GM19238 (cell line): ENCODE data around the gene LHFPL3.
"Not testable (repeated sequence)": the region's sequence is repeated elsewhere in the genome, so short reads cannot be mapped to it uniquely, and the experiment has no call there.

ENCODE experiments used
- DNase-seq: peaks from one replicate; pipeline ENCODE4 v3.0.0; 2011; ENCODE audit warnings: low spot score; ENCODE audit not compliant: insufficient read length

LHFPL3 gene

DNA sequence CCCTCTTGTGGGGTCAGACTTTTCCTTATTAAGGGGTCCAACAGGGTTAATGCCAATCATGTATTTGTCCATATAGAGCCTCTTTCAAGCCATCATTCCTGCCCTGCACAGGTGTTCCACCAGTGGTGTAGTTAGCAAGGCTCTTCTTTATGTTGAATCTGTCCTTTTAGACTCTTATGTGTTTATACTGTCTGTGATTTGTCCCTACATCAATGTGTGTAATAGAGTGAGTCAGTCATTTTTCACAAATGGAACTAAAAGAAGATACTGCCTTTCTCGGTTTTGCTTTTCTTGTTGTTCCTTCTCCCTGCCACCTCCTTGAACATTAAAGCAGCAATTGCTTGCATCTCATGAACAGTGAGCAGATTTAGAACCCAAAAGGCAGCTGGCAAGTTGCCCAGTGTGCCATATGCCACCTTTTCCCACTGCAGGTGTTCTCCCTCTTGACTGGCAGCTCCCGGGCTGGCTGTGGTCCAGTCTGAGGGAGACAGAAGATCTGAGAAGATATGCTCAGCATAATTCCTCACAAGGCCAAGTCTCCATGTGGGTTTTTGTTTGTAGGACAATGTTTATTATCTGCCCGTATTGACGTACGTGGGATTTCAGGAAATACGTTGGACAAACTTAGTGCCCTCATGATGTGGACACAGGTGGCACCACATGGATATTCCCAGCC, 154.1 kb downstream of the LHFPL3 start:
- no peak for DNase-seq

DNA sequence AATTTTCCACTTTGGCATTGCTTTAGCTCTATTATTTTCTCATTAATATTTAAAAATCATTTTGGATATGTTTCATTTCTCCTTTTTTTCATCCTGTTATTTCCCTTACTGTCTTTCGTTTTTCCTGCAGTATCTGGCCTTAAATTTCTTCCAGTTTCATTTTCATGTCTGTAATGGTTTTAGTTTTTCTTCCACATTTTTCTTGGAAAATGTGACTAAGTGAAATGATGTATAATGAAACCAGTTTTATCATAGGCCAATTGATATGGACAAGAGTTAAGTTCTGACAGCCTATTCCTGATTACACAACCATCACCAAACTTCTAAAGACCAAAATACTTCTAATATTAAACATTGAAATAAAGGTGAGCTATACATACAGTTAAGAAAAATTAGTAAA, 158.5 kb downstream of the LHFPL3 start:
- no peak for DNase-seq

DNA sequence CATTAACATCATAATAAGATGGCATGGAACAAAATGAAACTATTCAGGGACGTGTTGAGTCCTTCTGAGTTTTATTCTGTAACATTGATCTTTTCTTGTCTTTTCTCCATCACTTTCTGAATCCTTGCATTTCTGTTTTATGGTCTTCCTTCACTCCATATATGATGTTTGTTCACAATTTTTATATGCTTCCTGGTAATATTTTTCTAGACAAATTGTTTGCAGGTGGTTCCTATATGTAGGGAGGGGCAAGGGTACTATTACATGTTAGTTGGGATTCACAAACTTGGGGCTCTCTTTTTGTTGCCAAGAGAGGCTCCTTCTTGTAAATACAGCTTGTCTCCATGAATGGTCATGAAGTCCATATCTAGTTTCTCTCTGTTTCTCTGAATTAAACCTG, 159.2 kb downstream of the LHFPL3 start:
- no peak for DNase-seq

DNA sequence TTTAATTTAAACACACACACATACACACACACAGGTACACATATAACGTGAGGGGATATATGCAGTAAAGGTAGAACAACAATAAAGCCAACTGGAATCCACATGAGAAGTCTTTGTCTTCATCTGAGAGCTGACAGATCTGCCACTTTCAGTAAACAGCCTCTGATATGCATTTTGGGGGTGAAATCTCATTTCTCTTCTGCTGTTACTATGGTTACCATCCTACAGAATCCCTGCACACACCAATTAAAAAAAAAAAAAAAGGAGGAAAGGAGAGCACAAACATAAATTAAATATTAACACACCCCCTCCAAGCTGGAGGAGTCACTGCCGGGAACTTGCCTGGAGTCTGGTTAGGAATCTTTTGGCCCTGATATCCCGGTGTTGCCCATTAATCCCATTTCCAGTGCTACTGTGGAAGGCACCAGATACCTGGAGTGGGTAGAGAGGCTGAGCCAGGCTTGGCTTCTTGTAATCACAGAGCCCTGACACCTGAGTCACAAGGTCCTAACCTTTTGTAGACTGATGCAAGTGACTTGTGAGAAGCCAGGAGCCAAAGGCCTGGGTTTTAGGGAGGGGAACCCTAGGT, 169.1 kb downstream of the LHFPL3 start:
- DNase-seq = no peak

DNA sequence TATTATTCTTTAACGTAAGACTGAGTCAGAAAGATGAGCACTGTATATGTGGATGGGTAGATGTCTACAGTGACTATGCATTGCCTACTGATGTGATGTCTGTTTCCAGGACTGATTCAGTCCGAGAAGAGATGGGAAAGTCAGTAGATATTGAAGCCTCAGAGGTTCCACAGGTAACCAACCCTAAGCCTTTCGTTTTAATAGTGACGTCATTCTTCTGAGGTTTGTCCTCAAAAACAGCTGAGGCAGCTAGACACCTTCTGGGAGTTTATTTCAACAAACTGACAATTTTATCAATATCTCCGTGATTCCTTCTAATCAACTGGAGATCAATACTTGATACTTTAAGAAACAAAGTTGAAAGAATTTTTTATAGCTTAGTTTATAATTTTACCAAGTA, 171.6 kb downstream of the LHFPL3 start:
- DNase-seq = no peak

DNA sequence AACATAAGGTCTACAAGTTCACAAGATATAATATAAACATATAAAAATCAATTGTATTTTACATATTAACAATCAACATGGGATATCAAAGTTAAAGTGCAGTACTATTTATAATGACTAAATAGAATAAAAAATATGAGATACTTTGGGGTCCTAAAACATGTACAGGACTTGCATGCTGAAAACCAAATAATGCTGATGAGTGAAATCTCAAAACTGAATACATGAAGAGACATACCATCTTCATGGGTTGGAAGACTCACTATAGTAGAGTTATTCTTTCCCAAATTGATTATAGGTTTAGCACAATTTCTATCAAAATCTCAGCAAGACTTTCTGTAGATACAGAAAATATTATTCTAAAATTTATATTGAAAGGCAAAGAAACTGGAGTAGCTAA, 181.5 kb downstream of the LHFPL3 start:
- no peak for DNase-seq

DNA sequence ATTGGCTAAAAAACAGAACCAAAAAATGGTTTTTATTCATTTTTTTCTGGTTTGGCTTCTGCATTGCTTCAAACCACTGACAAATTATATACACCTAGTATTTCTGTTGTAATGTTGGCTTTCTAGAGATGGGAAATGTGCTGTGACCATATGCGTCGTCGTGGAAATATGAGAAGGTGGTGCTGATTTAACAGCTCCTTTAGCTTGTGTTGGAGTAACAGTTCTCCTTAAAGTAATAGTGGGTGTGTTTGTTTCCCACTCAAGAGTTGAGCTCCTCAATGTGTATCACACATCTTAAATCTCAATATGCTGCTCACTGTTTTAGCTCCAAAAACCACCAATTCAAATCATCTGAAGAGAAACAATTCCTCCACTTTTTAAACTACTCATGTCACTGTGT, 196.4 kb downstream of the LHFPL3 start:
- DNase-seq = no peak

DNA sequence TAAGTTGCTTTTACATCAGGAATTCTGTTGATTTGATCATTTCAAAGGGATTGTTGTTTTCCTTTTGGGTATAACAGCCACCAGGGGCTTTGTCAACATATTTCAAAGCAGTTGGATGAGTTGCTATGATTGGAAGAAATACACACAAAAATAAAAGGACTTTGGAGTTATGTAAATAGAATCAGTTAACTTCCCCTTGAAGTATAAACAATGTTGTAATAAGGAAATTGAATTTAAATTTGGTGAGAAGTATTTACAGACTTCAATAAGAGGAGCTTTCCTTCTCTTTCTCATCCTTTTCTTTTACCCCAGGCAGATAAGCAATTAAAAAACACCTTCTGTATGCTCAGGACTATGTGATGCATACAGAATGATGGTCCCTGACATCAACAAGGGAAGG, 199.7 kb downstream of the LHFPL3 start:
- no peak for DNase-seq

DNA sequence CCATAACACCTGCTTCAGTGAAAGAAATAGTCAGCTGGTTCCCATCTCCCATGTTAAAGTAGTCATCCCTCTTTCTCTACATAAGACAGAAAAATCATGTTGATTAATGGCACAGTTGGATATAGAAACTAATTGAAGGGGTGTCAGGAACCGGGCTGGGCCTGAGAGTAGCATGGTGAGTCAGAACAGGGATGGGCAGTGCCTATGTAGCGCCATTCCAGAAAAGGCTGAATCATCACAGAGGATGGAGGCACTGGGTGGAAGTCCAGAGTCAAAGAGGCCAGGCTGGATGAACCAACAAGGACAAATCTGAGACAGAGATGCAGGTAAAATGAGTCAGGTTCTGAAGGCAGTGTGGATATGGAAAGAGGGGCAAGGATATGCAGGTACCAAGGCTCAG, 201.2 kb downstream of the LHFPL3 start:
- DNase-seq = no peak

DNA sequence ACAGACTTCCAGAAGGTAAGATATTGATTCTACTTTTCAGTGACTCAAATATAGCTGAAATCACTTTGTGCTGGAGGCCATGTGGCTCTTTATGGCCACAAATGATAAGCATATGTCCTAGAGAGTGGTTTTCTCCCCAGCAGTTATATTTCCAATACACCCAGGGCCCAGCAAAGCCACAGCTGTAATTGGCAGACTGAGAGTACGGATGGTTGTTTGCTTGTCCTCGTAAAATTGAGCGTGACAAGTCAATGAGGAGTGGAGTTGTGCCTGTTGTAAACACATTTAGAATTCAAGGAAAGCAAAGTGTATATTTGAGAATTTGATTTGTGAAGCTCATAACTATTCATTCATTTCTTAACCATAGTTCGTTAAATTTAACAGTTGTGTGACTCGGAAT, 201.8 kb downstream of the LHFPL3 start:
- no peak for DNase-seq

DNA sequence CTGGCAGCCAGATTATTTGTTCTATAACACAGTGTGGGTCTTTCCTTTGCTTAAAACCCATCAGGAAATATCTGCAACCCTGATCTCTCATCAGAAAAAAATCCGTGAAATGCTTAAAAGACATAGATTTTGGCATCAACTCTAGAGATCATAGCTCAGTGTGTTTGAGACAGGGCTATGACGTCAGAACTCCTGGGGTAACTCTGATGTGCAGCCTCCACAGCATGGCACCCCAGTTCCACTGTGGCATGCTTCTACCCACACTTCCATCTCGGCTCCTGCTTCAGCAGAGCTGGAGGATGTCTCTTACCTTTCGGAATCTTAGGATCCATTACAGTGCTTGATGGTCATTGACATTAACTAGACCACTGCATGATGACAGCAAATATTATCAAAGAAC, 205.7 kb downstream of the LHFPL3 start:
- DNase-seq = no peak

DNA sequence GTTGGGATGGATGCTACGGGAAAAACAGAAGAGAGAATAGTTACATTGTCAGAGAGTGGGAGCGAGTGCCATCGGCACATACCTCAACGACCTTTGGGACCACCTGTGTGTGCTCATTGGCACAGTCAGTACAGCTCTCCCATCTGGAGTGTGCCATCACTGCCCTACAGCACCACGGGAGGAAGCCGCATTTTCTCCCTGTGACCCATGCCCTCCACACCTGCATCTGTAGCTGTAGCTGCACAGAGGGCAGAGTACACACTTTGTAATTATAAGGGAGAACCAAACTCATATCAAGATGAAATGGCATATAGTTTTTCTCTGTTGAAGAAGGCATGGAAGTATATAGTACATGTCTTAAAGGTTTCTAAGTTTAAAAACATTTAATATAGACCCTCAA, 207.4 kb downstream of the LHFPL3 start:
- no peak for DNase-seq

DNA sequence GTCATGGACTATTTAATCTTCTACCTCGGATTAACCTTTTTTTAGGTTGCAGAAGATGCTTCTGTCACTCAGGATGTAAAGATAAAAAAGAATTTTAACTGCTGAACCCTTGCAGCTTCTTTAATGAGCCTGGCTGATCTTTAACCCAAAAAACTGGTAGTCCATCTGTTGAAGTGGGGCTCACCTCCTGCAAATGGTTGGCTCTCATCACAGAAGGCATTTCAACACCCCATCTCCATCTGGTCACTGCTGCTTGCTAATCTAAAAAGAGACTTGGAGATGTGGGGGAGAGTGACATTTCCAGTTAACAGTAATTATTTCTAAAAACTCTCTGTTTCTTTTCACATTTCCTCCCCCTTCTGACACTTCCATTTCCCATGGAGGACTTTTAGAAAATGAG, 208.6 kb downstream of the LHFPL3 start:
- no peak for DNase-seq

DNA sequence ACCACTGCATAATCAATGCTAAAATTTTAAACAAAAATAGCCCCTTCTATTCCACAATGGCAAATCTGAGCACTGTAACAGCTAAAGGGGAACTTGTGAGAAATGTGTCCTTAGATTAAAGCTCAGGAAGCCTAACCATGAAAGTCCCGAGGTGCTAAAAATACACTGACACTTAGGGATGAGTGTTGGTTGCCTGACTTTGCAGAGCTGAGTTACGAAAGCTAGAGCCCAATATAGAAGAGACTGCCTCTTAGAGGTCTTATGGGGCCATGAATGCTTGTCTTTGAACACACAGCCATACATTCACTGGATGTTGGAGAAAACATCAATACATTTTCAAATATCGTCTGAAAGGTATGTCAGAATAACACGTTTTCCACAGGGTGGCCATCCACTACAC, 209.7 kb downstream of the LHFPL3 start:
- DNase-seq = no peak

DNA sequence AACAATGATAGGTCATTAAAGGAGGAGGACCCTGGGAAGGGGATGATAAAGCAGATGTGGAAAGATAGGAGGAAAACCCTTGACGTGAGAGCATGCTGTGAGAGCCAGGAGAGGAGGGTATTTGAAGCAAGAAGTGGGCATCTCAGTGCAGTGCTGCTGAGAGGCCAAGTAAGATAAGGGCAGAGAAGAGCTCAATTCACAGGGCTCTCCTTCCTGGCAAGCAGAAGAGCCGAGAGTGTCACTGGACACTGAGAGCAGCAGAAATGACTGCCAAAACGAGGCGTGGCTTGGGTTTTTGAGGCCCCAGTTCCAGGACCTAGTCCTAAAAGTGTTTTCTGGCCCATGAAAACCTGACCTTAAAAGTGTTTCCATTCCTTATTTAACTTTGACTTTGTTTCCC, 213.5 kb downstream of the LHFPL3 start:
- no peak for DNase-seq

DNA sequence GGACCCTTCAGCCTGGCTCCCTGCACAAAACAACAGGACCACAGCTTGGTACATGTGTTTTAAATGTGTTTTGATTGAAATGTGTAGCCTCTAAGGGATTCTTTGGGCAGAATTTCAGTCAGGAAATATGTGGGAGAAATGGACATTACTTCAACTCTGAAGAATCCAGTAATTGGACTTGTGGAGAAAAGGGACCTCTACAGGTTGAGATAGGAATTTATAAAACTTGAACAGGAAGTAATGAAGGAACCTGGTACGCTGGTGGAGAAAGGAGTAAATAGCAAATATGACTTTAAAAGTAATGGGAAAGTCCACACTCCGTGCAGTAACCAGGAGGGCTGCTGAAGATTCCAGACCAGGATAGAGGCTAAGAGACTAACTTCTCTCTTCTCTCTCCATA, 220.5 kb downstream of the LHFPL3 start:
- no peak for DNase-seq

DNA sequence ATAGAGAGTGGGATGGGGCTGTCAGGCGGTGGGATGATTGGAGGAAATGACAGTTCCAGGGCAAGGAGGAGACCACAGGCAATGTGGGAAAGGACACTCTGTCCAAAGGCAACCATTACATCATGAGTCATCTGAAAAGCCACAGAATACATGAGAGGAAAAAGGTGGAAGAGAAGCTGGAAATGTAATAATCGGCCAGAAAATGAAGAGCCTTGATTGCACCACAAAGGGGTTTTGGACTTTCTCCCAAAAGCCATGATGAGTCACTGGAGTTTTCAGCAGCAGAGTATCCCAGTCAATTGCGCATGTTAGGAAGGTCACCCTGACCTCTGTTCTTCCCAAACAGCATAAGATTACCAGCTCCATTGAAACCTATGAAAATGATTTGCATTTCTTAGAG, 222.0 kb downstream of the LHFPL3 start:
- DNase-seq = no peak

DNA sequence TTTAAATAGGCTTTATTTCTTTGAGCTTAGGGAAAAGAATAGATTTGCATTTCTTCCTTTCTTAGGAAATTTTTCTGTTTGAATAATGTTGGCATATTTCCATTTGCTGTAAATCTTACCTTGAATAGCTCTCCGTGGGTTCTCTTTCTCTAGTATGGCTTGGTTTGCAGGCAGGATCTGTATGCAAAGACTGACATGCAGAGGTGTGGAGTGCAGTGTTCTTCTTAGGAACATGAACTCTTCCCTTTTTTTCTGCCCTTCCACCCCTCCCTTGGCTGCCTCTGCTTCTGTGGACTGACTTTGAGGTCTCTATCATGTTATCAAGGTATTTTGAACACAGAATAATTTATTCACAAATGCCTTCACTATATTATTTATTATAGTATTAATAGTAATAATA, 222.8 kb downstream of the LHFPL3 start:
- DNase-seq = no peak

DNA sequence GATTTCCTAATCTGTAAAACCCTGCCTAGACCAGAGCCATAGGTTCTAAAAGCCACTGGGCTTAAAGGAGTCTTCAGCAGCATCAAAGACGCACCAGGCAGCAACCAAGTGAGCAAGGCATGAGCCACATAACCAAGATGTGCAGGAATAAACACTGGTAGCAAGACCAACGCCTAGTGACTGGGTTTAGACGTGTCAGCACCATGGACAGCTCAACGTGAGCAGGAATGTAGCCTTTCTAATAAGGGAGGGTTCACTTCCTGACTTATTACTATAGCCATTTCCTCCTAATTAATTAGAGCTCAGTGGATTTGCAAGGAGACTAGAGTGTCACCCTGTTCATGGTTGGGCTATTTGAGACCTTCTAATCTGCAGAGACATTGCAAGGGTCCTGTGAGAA, 223.7 kb downstream of the LHFPL3 start:
- peak; percentile 3 for DNase-seq

DNA sequence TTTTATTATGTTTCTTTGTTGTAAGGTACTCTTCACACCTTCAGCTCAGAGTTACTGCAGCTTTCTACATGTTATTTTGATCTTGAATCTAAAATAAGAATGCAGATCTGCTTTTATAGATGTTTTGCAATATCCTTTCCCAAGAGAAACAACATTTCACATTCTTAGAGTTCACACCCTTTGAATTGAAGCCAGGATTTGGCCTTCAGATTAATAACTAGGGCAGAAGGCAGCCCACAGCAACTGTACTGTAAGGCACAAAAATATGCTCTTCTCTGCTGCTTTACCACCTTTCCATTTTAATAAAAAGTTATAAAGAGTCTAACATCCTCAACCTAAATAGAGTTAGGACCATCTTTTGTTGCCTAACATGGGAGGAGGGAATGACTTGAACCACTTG, 224.7 kb downstream of the LHFPL3 start:
- no peak for DNase-seq

DNA sequence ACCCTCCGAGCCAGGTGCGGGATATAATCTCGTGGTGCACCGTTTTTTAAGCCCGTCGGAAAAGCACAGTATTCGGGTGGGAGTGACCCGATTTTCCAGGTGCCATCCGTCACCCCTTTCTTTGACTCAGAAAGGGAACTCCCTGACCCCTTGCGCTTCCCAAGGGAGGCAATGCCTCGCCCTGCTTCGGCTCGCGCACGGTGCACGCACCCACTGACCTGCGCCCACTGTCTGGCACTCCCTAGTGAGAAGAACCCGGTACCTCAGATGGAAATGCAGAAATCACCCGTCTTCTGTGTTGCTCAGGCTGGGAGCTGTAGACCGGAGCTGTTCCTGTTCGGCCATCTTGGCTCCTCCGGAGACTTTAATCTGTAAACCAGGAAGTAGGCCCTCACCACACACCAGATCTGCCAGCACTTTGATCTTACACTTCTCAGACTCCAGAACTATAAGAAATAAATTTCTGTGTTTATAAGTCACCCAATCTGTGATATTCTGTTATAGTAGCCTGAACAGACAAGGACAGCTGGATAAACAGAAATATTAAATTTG, 235.0 kb downstream of the LHFPL3 start:
- DNase-seq = not testable (repeated sequence)

DNA sequence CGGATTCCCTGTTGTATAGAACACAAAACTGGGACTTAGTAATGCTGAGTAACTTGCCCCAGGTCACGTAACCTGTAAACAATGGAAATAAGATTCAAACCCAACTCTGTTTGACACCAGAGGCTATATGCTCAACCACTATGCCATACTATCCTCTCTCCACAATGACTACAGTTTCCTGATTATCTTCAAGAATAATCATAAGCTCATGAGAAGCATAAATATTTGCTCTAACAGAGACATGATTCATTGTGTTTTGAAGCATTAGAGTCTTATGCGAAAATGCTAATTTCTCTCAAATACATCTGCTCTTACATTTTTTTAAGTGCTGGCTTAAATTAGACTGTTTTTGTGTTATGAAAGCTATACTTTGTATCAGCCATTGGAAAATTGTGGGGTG, 241.3 kb downstream of the LHFPL3 start:
- no peak for DNase-seq

DNA sequence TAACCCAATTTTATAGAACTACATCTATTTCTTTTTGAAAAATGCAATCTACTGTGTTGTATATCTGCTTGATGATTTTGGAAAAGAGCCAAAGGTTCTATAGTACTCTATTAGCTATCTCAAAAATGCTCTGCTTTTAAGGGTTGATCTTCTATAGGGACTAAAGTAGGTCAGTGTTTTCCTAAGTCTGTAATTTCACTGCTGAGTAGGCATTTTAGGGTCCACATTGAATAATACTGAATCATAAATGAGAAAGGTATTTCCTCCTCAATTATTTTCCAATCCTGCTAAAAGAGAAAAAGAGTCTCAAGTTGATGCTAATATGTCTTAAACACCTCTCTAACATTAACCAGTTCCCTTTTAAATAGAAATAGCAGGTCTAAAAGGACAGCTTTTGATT, 244.2 kb downstream of the LHFPL3 start:
- no peak for DNase-seq
